Measurements from ENCODE around the gene USP6NL. TPM values are rescaled to one million over a fixed set of nuclear protein-coding genes. Genes with fewer than 3 reads are reported as not detected.

The USP6NL gene
- total RNA-seq, 3 donors from 2014 or later = 14.6 to 20.0 (median 19.8) TPM

DNA sequence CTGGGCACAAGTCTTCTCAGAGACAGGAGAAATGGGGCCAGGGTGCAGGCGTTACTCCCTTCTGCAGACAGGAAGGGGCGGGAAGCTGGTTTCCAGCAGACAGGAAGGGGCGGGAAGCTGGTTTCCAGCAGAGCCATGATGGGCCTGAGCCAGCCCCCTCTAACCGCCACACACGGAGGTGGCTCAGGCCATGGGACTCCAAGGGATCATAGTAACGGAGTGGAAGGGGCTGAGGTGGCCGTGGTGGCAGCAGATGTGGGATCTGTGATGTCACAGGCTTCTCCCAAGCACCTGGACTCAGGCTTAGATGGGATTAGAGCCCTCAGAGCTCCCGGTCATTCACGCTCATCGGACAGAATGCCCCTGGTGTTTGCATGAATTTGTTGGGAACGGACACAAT, 177.8 kb downstream of the USP6NL start:
- intact Hi-C loops (cut with DNase I, micrococcal nuclease) = no loop called here

DNA sequence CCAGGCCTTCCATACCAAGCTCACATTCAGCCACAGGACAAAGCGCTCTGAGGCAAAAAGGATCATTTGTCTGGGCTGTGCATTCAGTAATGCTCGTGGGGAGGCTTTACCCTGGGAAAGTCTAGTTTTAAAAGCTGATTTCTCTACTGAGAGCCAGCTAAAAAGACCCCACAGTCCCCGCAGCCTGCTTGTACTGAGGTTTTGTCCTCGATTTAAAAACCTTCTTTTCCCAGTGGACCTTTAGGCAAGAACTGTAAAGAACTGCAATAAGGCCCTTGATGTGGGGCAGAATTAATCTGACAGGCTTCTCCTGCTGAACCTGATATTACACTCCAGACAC, 180.3 kb downstream of the USP6NL start:
- peaks cover 4% of the 10 kb centered on the region for H3K9me3 ChIP-seq
- no peak for DNase-seq
- no peak for ATAC-seq
- TF ChIP-seq, protein P1, sequence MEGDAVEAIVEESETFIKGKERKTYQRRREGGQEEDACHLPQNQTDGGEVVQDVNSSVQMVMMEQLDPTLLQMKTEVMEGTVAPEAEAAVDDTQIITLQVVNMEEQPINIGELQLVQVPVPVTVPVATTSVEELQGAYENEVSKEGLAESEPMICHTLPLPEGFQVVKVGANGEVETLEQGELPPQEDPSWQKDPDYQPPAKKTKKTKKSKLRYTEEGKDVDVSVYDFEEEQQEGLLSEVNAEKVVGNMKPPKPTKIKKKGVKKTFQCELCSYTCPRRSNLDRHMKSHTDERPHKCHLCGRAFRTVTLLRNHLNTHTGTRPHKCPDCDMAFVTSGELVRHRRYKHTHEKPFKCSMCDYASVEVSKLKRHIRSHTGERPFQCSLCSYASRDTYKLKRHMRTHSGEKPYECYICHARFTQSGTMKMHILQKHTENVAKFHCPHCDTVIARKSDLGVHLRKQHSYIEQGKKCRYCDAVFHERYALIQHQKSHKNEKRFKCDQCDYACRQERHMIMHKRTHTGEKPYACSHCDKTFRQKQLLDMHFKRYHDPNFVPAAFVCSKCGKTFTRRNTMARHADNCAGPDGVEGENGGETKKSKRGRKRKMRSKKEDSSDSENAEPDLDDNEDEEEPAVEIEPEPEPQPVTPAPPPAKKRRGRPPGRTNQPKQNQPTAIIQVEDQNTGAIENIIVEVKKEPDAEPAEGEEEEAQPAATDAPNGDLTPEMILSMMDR (IDR thresholded peaks at IDR 0.05) = no peak
- intact Hi-C loops (cut with DNase I, micrococcal nuclease) = no loop called here
- no peaks in the 10 kb centered on the region for H3K4me1 ChIP-seq (ENCODE audit: low read depth)
- no peak overlapping the region for H3K4me3 ChIP-seq
- H3K36me3 ChIP-seq (ENCODE audit: low read depth) = no peaks in the 10 kb centered on the region

More for the DNA sequence above, 177.8 kb downstream of the USP6NL start:
- H3K4me3 ChIP-seq = no peak overlapping the region
- no peak for ATAC-seq
- H3K36me3 ChIP-seq (ENCODE audit: low read depth) = no peaks in the 10 kb centered on the region
- TF ChIP-seq, protein P1 (IDR thresholded peaks at IDR 0.05) = no peak
- no peak for DNase-seq
- H3K4me1 ChIP-seq (ENCODE audit: low read depth) = no peaks in the 10 kb centered on the region
- peaks cover 4% of the 10 kb centered on the region for H3K9me3 ChIP-seq

DNA sequence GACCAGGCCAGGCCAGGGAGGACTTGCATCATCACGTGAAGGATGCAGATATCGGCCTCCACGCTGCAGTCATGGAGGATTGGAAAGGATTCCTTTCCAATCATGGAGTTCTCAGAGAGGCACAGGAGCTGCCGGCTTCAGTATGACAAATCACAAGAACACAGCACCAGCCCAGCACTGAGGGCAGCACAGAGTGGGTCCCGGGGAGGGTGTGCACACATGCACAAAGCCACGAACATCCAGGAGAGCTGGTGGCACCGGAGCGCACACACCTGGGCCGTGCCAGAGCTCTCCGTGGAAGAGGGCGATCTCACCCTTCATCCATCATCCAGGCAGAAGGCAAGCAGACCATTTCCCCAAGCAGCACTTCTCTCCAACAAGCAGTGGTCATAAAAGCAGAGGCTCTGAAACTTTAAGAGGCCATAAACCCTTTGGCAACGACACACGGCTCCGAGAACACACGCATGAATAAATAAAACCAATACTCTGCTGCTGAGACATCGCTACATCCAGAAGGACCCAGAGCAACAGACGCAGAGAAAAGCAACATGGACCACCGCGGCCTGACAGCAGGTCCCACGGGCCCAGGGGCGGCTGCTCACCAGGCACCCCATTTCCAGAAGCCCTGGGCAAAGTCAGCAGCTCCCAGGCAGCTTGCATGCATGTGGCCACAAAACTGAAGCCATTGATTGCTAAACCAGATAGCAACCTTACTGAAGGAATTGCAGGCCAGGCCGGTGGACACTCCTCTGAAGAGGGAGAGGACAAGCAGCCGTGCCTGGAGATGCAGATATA, 180.8 kb downstream of the USP6NL start:
- intact Hi-C loops (cut with DNase I, micrococcal nuclease) = no loop called here
- H3K9me3 ChIP-seq = peaks cover 4% of the 10 kb centered on the region
- TF ChIP-seq, protein P1 (IDR thresholded peaks at IDR 0.05) = no peak
- DNase-seq = peak in 1 of 3 donors; percentile 12
- no peaks in the 10 kb centered on the region for H3K4me1 ChIP-seq (ENCODE audit: low read depth)
- ATAC-seq = peak; percentile 54
- no peaks in the 10 kb centered on the region for H3K36me3 ChIP-seq (ENCODE audit: low read depth)
- no peak overlapping the region for H3K4me3 ChIP-seq

DNA sequence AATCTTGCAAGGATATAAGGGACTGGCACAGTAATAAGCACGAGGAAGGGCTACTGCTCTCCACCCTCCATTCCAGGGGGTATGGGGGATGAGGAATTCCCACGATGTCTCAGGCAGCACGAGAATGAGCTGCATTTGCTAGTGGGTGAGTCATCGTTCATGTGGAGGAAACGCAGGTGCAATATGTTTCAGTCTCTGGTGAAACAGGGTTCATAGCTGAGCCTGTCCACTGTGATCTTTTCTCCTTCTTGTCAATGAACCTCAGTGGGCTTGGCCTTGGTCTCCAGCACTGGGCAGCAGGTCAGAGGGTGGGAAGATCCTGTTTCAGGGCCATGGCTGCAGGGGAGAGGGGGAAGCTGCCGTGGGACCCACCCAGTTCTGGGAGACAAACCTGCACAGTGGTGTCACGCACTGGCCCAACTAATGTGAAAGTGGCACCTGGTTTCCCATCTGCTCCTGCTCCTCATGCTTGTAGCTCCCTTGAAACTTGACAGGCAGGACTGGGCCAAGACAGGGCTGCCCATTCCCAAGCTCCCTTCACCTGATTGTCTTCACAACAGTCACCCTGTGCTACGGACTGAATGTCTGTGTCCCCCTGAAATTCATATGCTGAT, 181.9 kb downstream of the USP6NL start:
- no peak for DNase-seq
- intact Hi-C loops (cut with DNase I, micrococcal nuclease) = no loop called here

DNA sequence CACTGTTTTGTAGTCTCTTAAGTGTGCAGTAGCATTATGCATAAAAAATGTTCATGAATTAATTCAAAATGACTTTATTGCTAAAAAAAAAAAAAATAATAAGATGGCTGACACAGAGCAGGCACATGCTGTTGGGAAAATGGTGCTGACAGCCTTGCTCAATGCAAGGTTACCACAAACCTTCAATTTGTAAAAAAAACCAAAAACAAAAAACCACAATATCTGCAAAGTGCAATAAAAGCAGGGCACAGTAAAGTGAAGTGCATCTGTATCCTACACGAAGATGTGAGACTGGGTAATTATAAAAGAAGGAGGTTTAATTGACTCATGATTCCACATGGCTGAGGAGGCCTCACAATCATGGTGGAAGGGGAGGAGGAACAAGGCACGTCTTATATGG, 185.8 kb downstream of the USP6NL start:
- ATAC-seq (no peak), DNase-seq (no peak)
- intact Hi-C loops (cut with DNase I, micrococcal nuclease) = no loop called here
- H3K9me3 ChIP-seq = peaks cover 4% of the 10 kb centered on the region
- no peaks in the 10 kb centered on the region for H3K36me3 ChIP-seq (ENCODE audit: low read depth)
- TF ChIP-seq, protein P1 (IDR thresholded peaks at IDR 0.05) = no peak
- no peaks in the 10 kb centered on the region for H3K4me1 ChIP-seq (ENCODE audit: low read depth)
- H3K4me3 ChIP-seq = no peak overlapping the region

More for the DNA sequence above, 181.9 kb downstream of the USP6NL start:
- no peak for ATAC-seq
- TF ChIP-seq, protein P1 (IDR thresholded peaks at IDR 0.05) = no peak
- Histone ChIP-seq H3K4me3 (no peak overlapping the region), H3K36me3 (ENCODE audit: low read depth) (no peaks in the 10 kb centered on the region), H3K9me3 (peaks cover 4% of the 10 kb centered on the region), H3K4me1 (ENCODE audit: low read depth) (no peaks in the 10 kb centered on the region)

All from mucosa of descending colon (tissue), 3 donors.